Activated B cell treated with CpG ODN at 0.5 μM for 24 hours (primary cell): ENCODE results near the gene NT5DC1. TPM values are rescaled to one million over a fixed set of nuclear protein-coding genes. Genes with fewer than 3 reads are reported as not detected.

Source experiments
- ATAC-seq: fragments of 200-7000 bp; cut with Tn5 transposase; one replicate; pipeline ENCODE4 v1.10.0; 2021; ENCODE audit warnings: low read depth, mild to moderate bottlenecking, moderate library complexity
- CTCF ChIA-PET: fragments of 350-600 bp; sonication (Branson Sonifier 250); formaldehyde crosslinking; loops from one replicate; lab custom pipeline; 2021; ENCODE audit warnings: antibody characterized with exemption; lab: Charles Lee
- POLR2A ChIA-PET: fragments of 350-600 bp; sonication (Branson Sonifier 250); formaldehyde crosslinking; loops from one replicate; lab custom pipeline; 2021; ENCODE audit warnings: antibody characterized with exemption; lab: Charles Lee
- DNase-seq: peaks from one replicate; pipeline ENCODE4 v3.0.0; 2022
- H3K27ac Mint-ChIP-seq: one replicate; pipeline ENCODE4 v1.8.0; 2020; ENCODE audit warnings: mixed read lengths
- H3K27me3 Mint-ChIP-seq: one replicate; pipeline ENCODE4 v1.8.0; 2021; ENCODE audit warnings: mixed read lengths
- H3K36me3 Mint-ChIP-seq: one replicate; pipeline ENCODE4 v1.8.0; 2021; ENCODE audit warnings: low read depth, mixed read lengths
- H3K4me1 Mint-ChIP-seq: one replicate; pipeline ENCODE4 v1.8.0; 2021; ENCODE audit warnings: mixed read lengths
- H3K4me3 Mint-ChIP-seq: one replicate; pipeline ENCODE4 v1.8.0; 2020; ENCODE audit warnings: mild to moderate bottlenecking, mixed read lengths
- H3K9me3 Mint-ChIP-seq: one replicate; pipeline ENCODE4 v1.8.0; 2020; ENCODE audit warnings: mixed read lengths
- CTCF ChIP-seq: fragments of 200-600 bp; IDR thresholded peaks from one replicate; pipeline ENCODE4 v1.8.0; 2022; ENCODE audit warnings: antibody characterized with exemption, mild to moderate bottlenecking
- intact Hi-C: fragments of 100-400 bp; cut with micrococcal nuclease; formaldehyde crosslinking; loops from one replicate; pipeline ENCODE4 v1.15.1; 2024
- total RNA-seq: library from RNA; stranded (reverse); gene quantifications from 2 replicates; pipeline ENCODE4 v1.2.3, GENCODE V29; 2022

NT5DC1 gene
- total RNA-seq, 1 donor from 2014 or later, result 59.9 TPM

GRCh38 chr6:116104636-116105035, 4.0 kb downstream of the NT5DC1 start:
- DNase-seq (no peak), ATAC-seq (no peak)
- H3K27me3 Mint-ChIP-seq, result no peaks in the 10 kb centered on the region
- peaks cover 56% of the 10 kb centered on the region for H3K4me1 Mint-ChIP-seq
- no peak overlapping the region for H3K27ac Mint-ChIP-seq
- intact Hi-C loops, result loop anchor here (1.0 to 5.0 kb wide), 6 partner anchors 11 to 578 kb away; partner anchors contain the start of genes CALHM6, KPNA5, RWDD1 and TSPYL1
- no peak overlapping the region for H3K4me3 Mint-ChIP-seq
- TF ChIP-seq CTCF, result no peak
- POLR2A ChIA-PET, result no interaction called here
- CTCF ChIA-PET, result interaction anchor here (1.2 kb wide), 1 partner anchor 94 kb away, joined by 3 read pairs; no protein-coding TSS in a partner anchor
- no peaks in the 10 kb centered on the region for H3K9me3 Mint-ChIP-seq
- peaks cover 50% of the 10 kb centered on the region for H3K36me3 Mint-ChIP-seq

- intact Hi-C loops, result loop anchor here (1.0 kb wide), 1 partner anchor 10 kb away; no protein-coding TSS in a partner anchor
- H3K27ac Mint-ChIP-seq, result no peak overlapping the region
- no peak for ATAC-seq
- H3K27me3 Mint-ChIP-seq, result no peaks in the 10 kb centered on the region
- no peaks in the 10 kb centered on the region for H3K9me3 Mint-ChIP-seq
- no peak overlapping the region for H3K4me3 Mint-ChIP-seq
- ChIA-PET CTCF (interaction anchor here (1.0 kb wide), 1 partner anchor 94 kb away, joined by 3 read pairs; no protein-coding TSS in a partner anchor), POLR2A (no interaction called here)
- no peak for TF ChIP-seq CTCF
- peaks cover 50% of the 10 kb centered on the region for H3K4me1 Mint-ChIP-seq
- no peak for DNase-seq
- H3K36me3 Mint-ChIP-seq, result peaks cover 54% of the 10 kb centered on the region
Observed at GRCh38 chr6:116105247-116105646, 4.6 kb downstream of the NT5DC1 start.

GRCh38 chr6:116106146-116106545, 5.5 kb downstream of the NT5DC1 start:
- TF ChIP-seq CTCF, result no peak
- DNase-seq (no peak), ATAC-seq (no peak)
- Mint-ChIP-seq H3K27me3 (no peaks in the 10 kb centered on the region), H3K4me1 (peaks cover 47% of the 10 kb centered on the region), H3K36me3 (peaks cover 57% of the 10 kb centered on the region), H3K27ac (no peak overlapping the region), H3K4me3 (no peak overlapping the region), H3K9me3 (no peaks in the 10 kb centered on the region)
- CTCF ChIA-PET, result interaction anchor here (1.0 kb wide), 1 partner anchor 95 kb away, joined by 3 read pairs; no protein-coding TSS in a partner anchor
- intact Hi-C loops, result no loop called here
- POLR2A ChIA-PET, result interaction anchor here (0.7 kb wide), 1 partner anchor 102 kb away, joined by 6 read pairs; no protein-coding TSS in a partner anchor

GRCh38 chr6:116108836-116109235, 8.2 kb downstream of the NT5DC1 start:
- H3K4me1 Mint-ChIP-seq, result peaks cover 22% of the 10 kb centered on the region
- H3K4me3 Mint-ChIP-seq, result no peak overlapping the region
- ChIA-PET CTCF (no interaction called here), POLR2A (no interaction called here)
- H3K27ac Mint-ChIP-seq, result no peak overlapping the region
- ATAC-seq (no peak), DNase-seq (no peak)
- H3K27me3 Mint-ChIP-seq, result no peaks in the 10 kb centered on the region
- H3K9me3 Mint-ChIP-seq, result no peaks in the 10 kb centered on the region
- no peak for TF ChIP-seq CTCF
- intact Hi-C loops, result no loop called here
- peaks cover 76% of the 10 kb centered on the region for H3K36me3 Mint-ChIP-seq

- ChIA-PET POLR2A (interaction anchor here (1.0 kb wide), 1 partner anchor 11 kb away, joined by 7 read pairs; the partner anchor contains the start of gene NT5DC1), CTCF (interaction anchor here (0.9 to 3.1 kb wide), 12 partner anchors 10 to 216 kb away, joined by 3 to 27 read pairs (median 4); partner anchors contain the start of gene NT5DC1)
- Mint-ChIP-seq H3K27ac (no peak overlapping the region), H3K36me3 (peaks cover 85% of the 10 kb centered on the region), H3K27me3 (no peaks in the 10 kb centered on the region), H3K4me1 (peaks cover 2% of the 10 kb centered on the region), H3K9me3 (no peaks in the 10 kb centered on the region), H3K4me3 (no peak overlapping the region)
- ATAC-seq (no peak), DNase-seq (no peak)
- intact Hi-C loops, result loop anchor here (1.0 to 10.0 kb wide), 2 partner anchors 103 to 533 kb away; no protein-coding TSS in a partner anchor
- no peak for TF ChIP-seq CTCF
Observed at GRCh38 chr6:116111552-116112528, 11.2 kb downstream of the NT5DC1 start.
